K562 (cell line): ENCODE results near the gene CDC42EP5. TPM values are rescaled to one million over a fixed set of nuclear protein-coding genes. Genes with fewer than 3 reads are reported as not detected.
A peak's percentile ranks its signal among the peaks of the same experiment; 100 is the strongest.

Experiments used
- ARID1B ChIP-seq: fragments of 450-650 bp; IDR thresholded peaks from 2 replicates; pipeline ENCODE4 v1.6.1; 2016; ENCODE audit warnings: antibody characterized with exemption, mild to moderate bottlenecking, inconsistent platforms
- BRF1 ChIP-seq: IDR thresholded peaks from 3 replicates; pipeline ENCODE4 v1.6.1; 2011; ENCODE audit warnings: borderline replicate concordance, mild to moderate bottlenecking; ENCODE audit not compliant: insufficient read length; ENCODE audit errors: extremely low read depth
- CHAMP1 ChIP-seq: fragments of 450-650 bp; IDR thresholded peaks from 2 replicates; pipeline ENCODE4 v1.6.1; 2016; ENCODE audit warnings: mild to moderate bottlenecking
- E2F6 ChIP-seq, 2 experiments: IDR thresholded peaks; 2 replicates each; pipeline ENCODE4 v1.6.1; 2011; ENCODE audit warnings: borderline replicate concordance in 1 of 2, control low read depth in 1 of 2, low read depth in 1 of 2, low read length in 1 of 2, mild to moderate bottlenecking in 1 of 2, mixed read lengths in 1 of 2, moderate library complexity in 1 of 2; ENCODE audit not compliant: insufficient read depth in 1 of 2, insufficient read length in 1 of 2, poor library complexity in 1 of 2, severe bottlenecking in 1 of 2; ENCODE audit errors: extremely low read depth in 1 of 2
- FOXK1 ChIP-seq: sonication (generic); formaldehyde crosslinking; IDR thresholded peaks from 2 replicates; pipeline ENCODE4 v1.8.0; 2022; ENCODE audit warnings: missing genetic modification reagents, mild to moderate bottlenecking, borderline replicate concordance
- GABPA ChIP-seq: fragments of 200-800 bp; sonication (Bioruptor generic); conservative IDR thresholded peaks from 2 replicates; pipeline ENCODE4 v1.6.1; 2016; ENCODE audit warnings: low read depth, missing genetic modification characterization, missing compliant biosample characterization
- JUN ChIP-seq, 2 experiments: sonication (generic) in 1 of 2; formaldehyde crosslinking in 1 of 2; IDR thresholded peaks; 2 replicates each; pipeline versions ENCODE4 v1.6.1 to v1.8.0; 2012 to 2022; ENCODE audit warnings: borderline replicate concordance in 2 of 2, mild to moderate bottlenecking in 2 of 2, improper control_type of control experiment in 1 of 2, low read depth in 1 of 2, low read length in 1 of 2, missing genetic modification reagents in 1 of 2
- NFIC ChIP-seq: fragments of 450-650 bp; IDR thresholded peaks from 2 replicates; pipeline ENCODE4 v1.6.1; 2017; ENCODE audit warnings: mild to moderate bottlenecking, inconsistent platforms
- NONO ChIP-seq, 2 experiments: fragments of 200-400 bp in 1 of 2; fragments of 450-650 bp in 1 of 2; formaldehyde crosslinking in 1 of 2; IDR thresholded peaks; 2 replicates each; pipeline ENCODE4 v1.6.1; 2017; ENCODE audit warnings: low read depth in 2 of 2, mild to moderate bottlenecking in 2 of 2, moderate library complexity in 2 of 2, low read length in 1 of 2
- NR3C1 ChIP-seq: sonication (generic); formaldehyde crosslinking; IDR thresholded peaks from 2 replicates; pipeline ENCODE4 v1.8.1; 2022; ENCODE audit warnings: missing genetic modification reagents
- PCBP1 ChIP-seq: fragments of 200-400 bp; formaldehyde crosslinking; IDR thresholded peaks from 2 replicates; pipeline ENCODE4 v1.6.1; 2018; ENCODE audit warnings: mild to moderate bottlenecking, low read depth, low read length; ENCODE audit not compliant: poor library complexity, severe bottlenecking
- UBTF ChIP-seq, 2 experiments: IDR thresholded peaks; 2 replicates each; pipeline ENCODE4 v1.6.1; 2012; ENCODE audit warnings: improper control_type of control experiment in 2 of 2, low read depth in 2 of 2, low read length in 2 of 2, borderline replicate concordance in 1 of 2
- ZBTB43 ChIP-seq: sonication (generic); formaldehyde crosslinking; IDR thresholded peaks from 2 replicates; pipeline ENCODE4 v1.8.0; 2023; ENCODE audit warnings: mild to moderate bottlenecking, missing genetic modification reagents
- ZFPM2 ChIP-seq: fragments of 250-450 bp; sonication (Bioruptor Pico); IDR thresholded peaks from 2 replicates; pipeline ENCODE4 v1.5.1; 2022; ENCODE audit warnings: mild to moderate bottlenecking
- ZNF24 ChIP-seq: fragments of 450-650 bp; IDR thresholded peaks from 2 replicates; pipeline ENCODE4 v1.6.1; 2016
- polyA plus RNA-seq, 8 experiments: library from polyadenylated mRNA; depleted of rRNA in 4 of 8; stranded (reverse) in 5 of 8; unstranded in 3 of 8; fragments of >200 nt; fragmentation: Nextera tagmentation in 2 of 8; fragmentation: Illumina TruSeq in 1 of 8; extraction: Ambion mirVana in 2 of 8; extraction: Trizol in 1 of 8; gene quantifications; 2 replicates each; pipeline versions ENCODE4 v1.2.1 to v1.2.3, GENCODE V29; 2011 to 2014; ENCODE audit warnings: inconsistent platforms in 1 of 8, missing spikeins in 1 of 8
- total RNA-seq, 7 experiments: library from RNA; depleted of rRNA in 6 of 7; stranded (reverse); fragments of >200 nt in 6 of 7; fragmentation: Illumina TruSeq in 2 of 7; extraction: Trizol in 2 of 7; gene quantifications; 2 replicates each; pipeline versions ENCODE4 v1.2.1 to v1.2.3, GENCODE V29; 2011 to 2021; ENCODE audit warnings: low replicate concordance in 1 of 7

Gene CDC42EP5
- total and polyA plus RNA-seq, 9 of the 15 experiments (the other 6 are each of a cell fraction or from before 2014, with no cell fraction given), result 0.15 to 0.38 TPM; not detected in 7

- no peak for TF ChIP-seq UBTF (IDR thresholded peaks at IDR 0.05; ENCODE audit: borderline replicate concordance in 1 of 2, low read depth in 2 of 2, low read length in 2 of 2)
- TF ChIP-seq ZNF24, result no peak
- peak in 1 of 2 experiments; percentile 39; a peak in 1 of 4 replicates for TF ChIP-seq NONO (IDR thresholded peaks at IDR 0.05; ENCODE audit: low read depth in 2 of 2, low read length in 1 of 2)
- no peak for TF ChIP-seq JUN (IDR thresholded peaks at IDR 0.05; ENCODE audit: borderline replicate concordance, low read depth, low read length)
- no peak for TF ChIP-seq JUN (CRISPR knock-in tag; IDR thresholded peaks at IDR 0.05; ENCODE audit: borderline replicate concordance)
- no peak for TF ChIP-seq CHAMP1
- TF ChIP-seq BRF1, result no peak
- no peak for TF ChIP-seq ZBTB43 (CRISPR knock-in tag)
- no peak for TF ChIP-seq NFIC
- peak; percentile 6; the same call in 1 of the 2 replicates for TF ChIP-seq GABPA (tag)
- TF ChIP-seq FOXK1, result no peak
- TF ChIP-seq NR3C1 (CRISPR knock-in tag), result 0 out of 2 replicates have a peak, but pooled peaks have one; percentile 10
- TF ChIP-seq ARID1B, result no peak
- peak; percentile 65 for TF ChIP-seq E2F6 (IDR thresholded peaks at IDR 0.05; ENCODE audit: borderline replicate concordance in 1 of 2, extremely low read depth in 1 of 2, insufficient read depth in 1 of 2, insufficient read length in 1 of 2, low read depth in 1 of 2, low read length in 1 of 2, poor library complexity in 1 of 2, severe bottlenecking in 1 of 2)
- no peak for TF ChIP-seq ZFPM2 (CRISPR knock-in tag)
- TF ChIP-seq PCBP1, result peak; percentile 57
Observed at GRCh38 chr19:54465426-54466109, 7.5 kb downstream of the CDC42EP5 start (continued).
